Thyroid gland (tissue), 4 donors: Measurements from ENCODE around the gene NOS2.

Source experiments
- POLR2A ChIP-seq, 2 donors: fragments of 450-650 bp; IDR thresholded peaks; one replicate each; pipeline ENCODE4 v1.6.1; 2017; ENCODE audit warnings: antibody characterized with exemption in 2 of 2, mild to moderate bottlenecking in 2 of 2, moderate library complexity in 1 of 2
- TF ChIP-seq, protein P1 (sequence below), 6 experiments: fragments of 200-600 bp in 3 of 6; fragments of 450-650 bp in 3 of 6; sonication (generic) in 3 of 6; IDR thresholded peaks; one replicate each; pipeline ENCODE4 v1.5.1; 2016 to 2019; ENCODE audit warnings: antibody characterized with exemption in 6 of 6, mild to moderate bottlenecking in 2 of 6, inconsistent platforms in 1 of 6, moderate library complexity in 1 of 6

DNA sequence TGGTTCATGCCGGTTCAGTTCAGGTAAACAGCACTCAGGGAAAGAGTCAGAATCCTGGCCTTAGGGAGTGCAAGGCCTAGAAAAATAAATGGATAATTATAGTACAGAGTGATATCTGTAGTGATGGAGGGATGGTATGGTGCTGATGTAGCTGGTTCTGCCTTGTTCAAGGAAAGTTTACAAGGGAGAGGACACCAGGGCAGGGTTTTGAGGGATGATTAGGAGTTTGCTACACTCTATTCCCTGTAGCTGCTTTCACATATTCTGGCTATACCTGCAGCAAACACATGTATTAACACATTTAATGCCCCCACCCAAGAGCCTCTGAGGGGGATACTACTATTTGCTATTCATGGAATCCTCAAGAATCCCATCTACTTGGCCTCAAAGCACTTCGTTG lies 1.7 kb upstream of the NOS2 start:
- TF ChIP-seq, protein P1, sequence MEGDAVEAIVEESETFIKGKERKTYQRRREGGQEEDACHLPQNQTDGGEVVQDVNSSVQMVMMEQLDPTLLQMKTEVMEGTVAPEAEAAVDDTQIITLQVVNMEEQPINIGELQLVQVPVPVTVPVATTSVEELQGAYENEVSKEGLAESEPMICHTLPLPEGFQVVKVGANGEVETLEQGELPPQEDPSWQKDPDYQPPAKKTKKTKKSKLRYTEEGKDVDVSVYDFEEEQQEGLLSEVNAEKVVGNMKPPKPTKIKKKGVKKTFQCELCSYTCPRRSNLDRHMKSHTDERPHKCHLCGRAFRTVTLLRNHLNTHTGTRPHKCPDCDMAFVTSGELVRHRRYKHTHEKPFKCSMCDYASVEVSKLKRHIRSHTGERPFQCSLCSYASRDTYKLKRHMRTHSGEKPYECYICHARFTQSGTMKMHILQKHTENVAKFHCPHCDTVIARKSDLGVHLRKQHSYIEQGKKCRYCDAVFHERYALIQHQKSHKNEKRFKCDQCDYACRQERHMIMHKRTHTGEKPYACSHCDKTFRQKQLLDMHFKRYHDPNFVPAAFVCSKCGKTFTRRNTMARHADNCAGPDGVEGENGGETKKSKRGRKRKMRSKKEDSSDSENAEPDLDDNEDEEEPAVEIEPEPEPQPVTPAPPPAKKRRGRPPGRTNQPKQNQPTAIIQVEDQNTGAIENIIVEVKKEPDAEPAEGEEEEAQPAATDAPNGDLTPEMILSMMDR (IDR thresholded peaks at IDR 0.05) = no peak
- TF ChIP-seq POLR2A (IDR thresholded peaks at IDR 0.05) = no peak
